GM10847 (cell line): ENCODE results near the gene DDI2.

Source experiments
- POLR2A ChIP-seq: IDR thresholded peaks from 2 replicates; pipeline ENCODE4 v1.6.1; 2011; ENCODE audit not compliant: insufficient read length; ENCODE audit errors: extremely low read depth

DDI2 gene

GRCh38 chr1:15680131-15680530, 62.9 kb downstream of the DDI2 start:
- no peak for TF ChIP-seq POLR2A

DNA sequence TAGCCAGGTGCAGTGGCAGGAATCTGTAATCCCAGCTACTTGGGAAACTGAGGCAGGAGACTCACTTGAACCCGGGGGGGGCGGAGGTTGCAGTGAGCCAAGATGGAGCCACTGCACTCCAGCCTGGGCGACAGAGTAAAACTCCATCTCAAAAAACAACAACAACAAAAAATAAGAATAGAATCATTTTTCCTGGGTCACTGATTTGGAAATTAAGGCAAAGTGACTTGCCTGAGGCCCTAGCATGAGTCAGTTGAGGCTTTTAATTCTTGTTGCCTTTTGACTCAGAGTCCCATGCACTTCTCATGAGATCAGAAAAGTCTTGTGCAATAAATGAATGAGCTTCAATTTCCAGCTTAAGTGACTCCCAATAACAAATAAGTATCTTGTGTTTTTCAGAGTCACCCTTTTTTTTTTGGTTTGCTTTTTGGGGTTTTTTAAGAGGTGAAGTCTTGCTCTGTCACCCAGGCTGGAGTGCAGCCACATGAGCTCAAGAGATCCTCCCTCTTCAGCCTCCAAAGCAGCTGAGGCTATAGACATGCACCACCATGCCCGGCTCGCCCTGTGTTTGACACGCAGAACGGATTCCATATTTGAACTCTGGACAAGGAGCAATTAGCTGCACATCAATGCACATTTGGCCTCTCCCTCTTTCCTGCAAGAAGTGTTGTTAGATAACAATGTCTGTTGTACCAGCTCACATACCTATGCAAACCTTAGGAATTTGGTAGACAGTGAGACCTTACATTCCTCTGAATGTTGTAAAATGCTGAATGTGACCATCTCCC, 63.5 kb downstream of the DDI2 start:
- TF ChIP-seq POLR2A, result no peak

DNA sequence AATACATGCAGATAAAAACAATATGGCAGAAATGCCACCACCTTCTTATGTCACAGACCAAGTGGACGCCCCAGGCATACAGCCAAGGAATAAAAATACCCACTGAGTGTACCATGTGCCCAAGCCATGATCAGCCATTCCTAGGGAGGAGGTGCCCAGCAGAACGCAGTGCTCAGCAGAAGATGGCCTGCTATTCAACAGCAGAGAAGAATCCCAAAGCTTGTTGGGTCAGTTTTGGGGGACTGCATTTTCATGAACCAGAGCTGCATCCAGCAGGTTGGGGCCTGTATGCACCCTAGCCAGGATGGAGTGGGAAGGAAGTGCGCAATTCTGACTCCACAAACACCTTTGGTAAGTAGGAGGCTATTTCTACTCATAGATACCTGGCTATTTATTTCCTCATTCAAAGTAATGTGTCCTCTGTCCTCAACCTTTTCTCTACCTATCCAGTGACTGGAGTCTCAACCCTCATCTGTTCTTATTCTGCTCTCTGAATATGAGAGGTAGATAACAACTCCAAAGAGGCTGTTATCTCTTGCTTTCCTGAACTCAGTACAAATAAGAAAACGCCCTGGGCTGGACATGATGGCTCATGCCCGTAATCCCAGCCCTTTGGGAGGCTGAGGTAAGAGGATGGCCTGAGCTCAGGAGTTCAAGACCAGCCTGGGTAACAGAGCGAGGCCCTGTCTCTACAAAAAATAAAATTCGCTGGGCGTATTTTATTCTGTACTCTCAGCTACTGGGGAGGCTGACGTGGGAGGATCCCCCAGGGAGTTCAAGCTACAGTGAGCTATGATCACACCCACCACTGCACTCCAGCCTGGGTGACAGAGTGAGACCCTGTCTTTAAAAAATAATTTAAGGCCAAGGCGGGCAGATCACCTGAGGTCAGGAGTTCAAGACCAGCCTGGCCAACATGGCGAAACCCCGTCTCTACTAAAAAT, 64.4 kb downstream of the DDI2 start:
- TF ChIP-seq POLR2A, result no peak

DNA sequence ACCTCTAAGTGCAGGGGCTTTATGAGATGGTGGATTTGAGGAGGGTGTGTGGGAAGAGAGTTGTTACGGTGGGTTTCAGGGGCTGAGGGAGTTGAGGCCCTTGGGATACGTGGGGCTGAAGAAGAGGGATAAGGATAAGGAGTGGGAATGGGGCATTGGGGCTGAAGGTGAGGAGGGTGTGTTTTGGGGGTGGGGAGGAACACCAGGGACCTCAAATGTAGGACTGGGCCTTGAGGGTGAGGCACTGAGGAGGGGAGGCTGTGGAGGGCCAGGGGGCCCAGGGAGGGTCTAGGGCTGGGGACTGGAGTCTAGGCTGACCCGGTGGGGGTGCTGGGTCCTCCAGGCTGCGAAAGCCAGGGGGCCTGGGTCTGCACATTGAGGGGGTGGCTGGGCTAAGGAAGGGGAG, 65.7 kb downstream of the DDI2 start:
- no peak for TF ChIP-seq POLR2A

DNA sequence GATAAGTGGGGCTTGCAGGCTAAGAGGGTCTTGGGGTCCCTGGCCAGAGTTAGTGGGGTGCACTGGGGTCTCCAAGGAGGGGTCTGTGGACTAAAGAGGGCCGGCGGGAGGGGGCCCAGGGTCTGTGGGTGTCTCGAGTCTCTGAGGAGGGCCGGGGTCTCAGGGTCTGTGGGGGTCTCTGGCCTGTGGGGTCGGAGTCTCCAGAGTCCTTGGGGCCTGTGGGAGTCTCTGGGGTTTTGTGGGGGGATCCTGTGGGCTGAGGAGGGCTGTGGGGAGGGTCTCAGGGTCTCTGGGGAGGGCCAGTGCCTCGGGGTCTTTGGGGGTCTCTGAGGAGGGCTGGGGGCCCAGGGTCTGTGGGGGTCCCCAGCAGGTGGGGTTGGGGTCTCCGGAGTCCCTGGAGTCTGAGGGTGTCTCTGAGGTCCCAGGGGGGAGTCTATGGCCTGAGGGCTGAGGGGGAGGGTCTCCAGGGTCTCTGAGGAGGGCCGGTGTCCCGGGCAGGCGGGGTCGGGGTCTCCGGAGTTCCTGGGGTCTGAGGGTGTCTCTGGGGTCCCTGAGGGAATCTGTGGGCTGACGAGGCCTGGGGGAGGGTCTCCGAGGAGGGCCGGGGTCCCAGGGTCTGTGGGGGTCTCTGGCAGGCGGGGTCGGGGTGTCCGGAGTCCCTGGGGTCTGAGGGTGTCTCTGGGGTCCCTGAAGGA, 66.2 kb downstream of the DDI2 start:
- TF ChIP-seq POLR2A, result no peak

- TF ChIP-seq POLR2A, result peak; percentile 73
Observed at GRCh38 chr1:15684042-15684461, 66.8 kb downstream of the DDI2 start, which contains the start of gene PLEKHM2. Gene PLEKHM2, plus strand, starts transcription at chr1:15684320. Its CDS starts 239 bp downstream, at chr1:15684559.

DNA sequence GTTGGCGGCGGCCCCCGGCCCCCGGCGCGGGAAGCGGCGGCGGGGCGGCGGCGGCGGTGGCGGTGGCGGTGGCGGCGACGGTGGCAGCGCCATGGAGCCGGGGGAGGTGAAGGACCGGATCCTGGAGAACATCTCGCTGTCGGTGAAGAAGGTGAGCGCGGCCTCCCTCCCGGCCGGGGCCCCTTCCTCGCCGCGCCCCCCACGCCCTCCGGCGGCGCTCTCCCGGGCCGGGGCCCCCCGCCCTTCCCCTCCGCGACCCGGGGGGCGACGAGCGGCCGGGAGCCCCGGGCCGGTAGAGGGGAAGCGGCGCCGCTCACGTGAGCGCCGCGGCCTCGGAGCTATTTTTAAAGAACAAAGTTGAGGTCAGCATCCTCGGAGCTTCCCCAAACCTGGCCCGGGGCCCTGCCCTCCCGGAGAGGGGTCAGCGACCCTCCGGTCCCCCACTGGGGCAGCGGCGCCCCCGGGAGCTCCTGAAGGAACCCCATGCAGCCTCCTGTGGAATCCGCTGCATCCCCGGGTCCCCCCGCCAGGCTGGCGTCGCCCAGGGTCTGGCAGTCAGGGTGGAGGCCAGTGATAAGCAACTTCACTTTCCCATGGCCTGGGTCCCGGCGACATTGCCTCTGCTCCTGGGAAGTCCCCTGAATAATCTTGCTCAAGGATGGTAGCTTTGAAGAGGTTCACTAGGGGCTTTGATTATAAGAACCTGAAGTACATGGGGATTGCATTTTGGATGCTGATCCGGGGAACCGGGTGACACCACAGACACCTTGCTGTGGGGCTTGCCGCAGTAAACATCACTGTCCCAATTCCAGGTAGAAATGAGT, 67.4 kb downstream of the DDI2 start:
- no peak for TF ChIP-seq POLR2A

DNA sequence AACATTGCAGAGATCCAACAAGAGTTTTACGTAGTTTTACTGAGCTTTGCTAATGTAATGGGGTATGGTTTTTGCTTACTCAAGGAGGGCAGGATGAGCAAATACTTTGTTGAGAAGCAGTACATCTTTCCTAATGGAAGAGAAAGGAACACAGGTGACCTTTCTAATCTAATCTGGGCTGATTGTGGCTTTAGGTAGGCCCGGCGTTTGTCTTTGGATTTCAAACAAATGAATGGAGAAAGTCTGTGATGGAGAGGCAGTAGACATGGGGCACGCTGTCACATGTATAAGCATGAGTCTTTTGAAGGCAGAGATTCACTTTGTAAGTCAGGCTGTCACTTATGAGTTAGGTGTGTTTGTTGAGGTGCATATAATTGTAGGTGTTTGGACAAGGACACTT, 68.6 kb downstream of the DDI2 start:
- TF ChIP-seq POLR2A, result no peak

DNA sequence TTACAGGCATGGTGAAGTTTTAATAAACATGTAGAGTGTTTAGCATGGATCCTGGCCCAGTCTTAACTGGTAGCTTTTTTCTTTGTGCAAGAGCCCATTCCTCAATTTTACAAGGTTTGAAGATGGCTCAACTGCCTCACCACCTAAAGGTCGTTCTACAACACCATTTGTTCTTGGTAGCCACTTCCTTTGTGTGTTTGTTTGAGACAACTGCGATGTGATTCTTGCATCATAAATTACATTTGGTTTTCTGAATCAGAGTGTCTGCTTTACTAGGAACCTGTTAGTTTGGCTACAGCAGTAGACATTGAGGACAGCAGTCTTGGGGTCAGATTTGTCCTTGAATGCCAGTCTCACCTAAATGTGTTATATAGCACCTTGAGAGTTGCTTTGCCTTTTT, 70.2 kb downstream of the DDI2 start:
- TF ChIP-seq POLR2A, result no peak

DNA sequence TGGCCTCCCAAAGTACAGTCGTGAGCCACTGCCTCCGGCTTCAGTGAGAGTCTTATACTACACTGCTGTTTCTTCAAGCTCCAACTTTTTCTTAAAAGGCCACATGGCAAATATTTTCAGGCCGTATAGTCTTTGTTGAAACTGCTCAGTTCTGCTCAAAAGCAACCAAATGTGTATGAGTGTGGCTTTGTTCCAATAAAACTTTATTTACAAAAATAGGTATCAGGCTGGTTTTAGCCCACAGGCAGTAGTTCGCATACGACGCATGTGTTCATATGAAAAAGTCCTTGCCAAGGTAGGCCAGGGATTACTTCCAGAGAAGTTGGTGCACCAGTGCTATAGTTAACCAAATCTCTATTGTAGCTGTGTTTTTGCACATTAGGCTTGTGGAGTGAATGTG, 73.1 kb downstream of the DDI2 start:
- no peak for TF ChIP-seq POLR2A

DNA sequence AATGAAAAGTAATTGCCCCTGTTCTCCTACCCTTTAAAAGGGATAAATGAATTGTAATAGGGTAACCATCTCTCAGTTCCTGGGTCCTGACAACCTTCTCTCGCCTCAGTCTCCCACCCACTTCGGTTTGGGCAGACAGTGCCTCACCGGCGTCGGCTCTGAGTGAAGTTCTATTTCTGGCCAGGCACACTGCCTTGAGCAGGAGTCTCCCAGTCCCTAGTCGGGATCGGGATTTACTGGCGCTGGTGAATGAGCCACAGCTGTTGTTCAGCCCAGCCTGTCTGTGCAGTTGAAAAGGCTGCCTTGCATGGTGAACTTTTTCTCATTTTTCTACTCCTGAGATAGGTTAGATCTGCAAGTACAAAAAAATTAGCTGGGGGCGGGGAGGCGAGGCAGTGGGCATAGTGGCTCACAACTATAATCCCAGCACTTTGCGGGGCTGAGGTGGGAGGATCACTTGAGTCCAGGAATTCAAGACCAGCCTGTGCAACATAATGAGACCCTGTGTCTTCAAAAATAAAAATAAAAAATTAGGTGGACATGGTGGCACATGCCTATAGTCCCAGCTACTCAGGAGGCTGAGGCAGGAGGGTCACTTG, 74.3 kb downstream of the DDI2 start:
- no peak for TF ChIP-seq POLR2A

GRCh38 chr1:15692121-15692682, 74.9 kb downstream of the DDI2 start:
- no peak for TF ChIP-seq POLR2A

GRCh38 chr1:15693371-15693770, 76.1 kb downstream of the DDI2 start:
- no peak for TF ChIP-seq POLR2A

- peak; percentile 25 for TF ChIP-seq POLR2A
Observed at GRCh38 chr1:15696956-15697521, 79.8 kb downstream of the DDI2 start.

DNA sequence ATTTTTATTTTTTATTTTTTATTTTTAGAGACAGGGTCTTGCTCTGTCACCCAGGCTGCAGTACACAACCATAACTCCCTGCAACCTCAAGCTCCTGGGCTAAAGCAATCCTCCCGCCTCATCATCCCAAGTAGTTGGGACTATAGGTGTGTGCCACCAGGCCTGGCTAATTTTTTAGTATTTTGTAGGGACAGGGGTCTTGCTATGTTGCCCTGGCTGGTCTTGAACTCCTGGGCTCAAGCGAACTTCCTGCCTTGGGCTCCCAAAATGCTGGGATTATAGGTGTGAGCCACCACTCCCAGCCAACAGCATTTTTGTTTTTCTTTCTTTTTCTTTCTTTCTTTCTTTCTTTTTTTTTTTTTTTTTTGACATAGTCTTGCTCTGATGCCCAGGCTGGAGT, 80.9 kb downstream of the DDI2 start:
- TF ChIP-seq POLR2A, result no peak
